HG03159 (cell line): ENCODE data around the gene TIMM10.

Experiments used
- ATAC-seq: cut with Tn5 transposase; IDR thresholded peaks from one replicate; pipeline ENCODE4 v1.9.1; 2021; ENCODE audit warnings: mild to moderate bottlenecking, moderate library complexity; ENCODE audit not compliant: unreplicated experiment

The TIMM10 gene

GRCh38 chr11:57506522-57506921 is 24.0 kb downstream of the TIMM10 start:
- no peak for ATAC-seq

- ATAC-seq = no peak
Measured at GRCh38 chr11:57504511-57504910, 26.0 kb downstream of the TIMM10 start.

- ATAC-seq = no peak
Measured at GRCh38 chr11:57502870-57503269, 27.7 kb downstream of the TIMM10 start.

GRCh38 chr11:57502376-57502775 is 28.2 kb downstream of the TIMM10 start:
- no peak for ATAC-seq

- no peak for ATAC-seq
Measured at GRCh38 chr11:57501953-57502352, 28.6 kb downstream of the TIMM10 start.

GRCh38 chr11:57500926-57501325 is 29.6 kb downstream of the TIMM10 start:
- no peak for ATAC-seq

GRCh38 chr11:57500515-57500914 is 30.0 kb downstream of the TIMM10 start:
- ATAC-seq = no peak

GRCh38 chr11:57499983-57500461 is 30.5 kb downstream of the TIMM10 start:
- ATAC-seq = no peak

GRCh38 chr11:57499413-57499982 is 31.1 kb downstream of the TIMM10 start:
- ATAC-seq = peak; percentile 99

- ATAC-seq = no peak
Measured at GRCh38 chr11:57498540-57498939, 32.0 kb downstream of the TIMM10 start.

- no peak for ATAC-seq
Measured at GRCh38 chr11:57497303-57498247, 33.0 kb downstream of the TIMM10 start.

- no peak for ATAC-seq
Measured at GRCh38 chr11:57496109-57496820, 34.3 kb downstream of the TIMM10 start.

GRCh38 chr11:57493507-57494503 is 36.7 kb downstream of the TIMM10 start:
- ATAC-seq = peak; percentile 62

GRCh38 chr11:57491371-57492061 is 39.0 kb downstream of the TIMM10 start:
- ATAC-seq = no peak

GRCh38 chr11:57490456-57491248 is 39.9 kb downstream of the TIMM10 start:
- ATAC-seq = no peak

- ATAC-seq = no peak
Measured at GRCh38 chr11:57487920-57488659, 42.5 kb downstream of the TIMM10 start.

GRCh38 chr11:57487021-57487778 is 43.4 kb downstream of the TIMM10 start:
- no peak for ATAC-seq
